NCI-H524 (cell line): ENCODE measurements around the gene PTCRA.
A peak's percentile ranks its signal among the peaks of the same experiment; 100 is the strongest.

Source experiments
- DNase-seq, 2 experiments: peaks; one replicate each; lab custom pipeline; 2025; lab: John Stamatoyannopoulos, UW

PTCRA gene

DNA sequence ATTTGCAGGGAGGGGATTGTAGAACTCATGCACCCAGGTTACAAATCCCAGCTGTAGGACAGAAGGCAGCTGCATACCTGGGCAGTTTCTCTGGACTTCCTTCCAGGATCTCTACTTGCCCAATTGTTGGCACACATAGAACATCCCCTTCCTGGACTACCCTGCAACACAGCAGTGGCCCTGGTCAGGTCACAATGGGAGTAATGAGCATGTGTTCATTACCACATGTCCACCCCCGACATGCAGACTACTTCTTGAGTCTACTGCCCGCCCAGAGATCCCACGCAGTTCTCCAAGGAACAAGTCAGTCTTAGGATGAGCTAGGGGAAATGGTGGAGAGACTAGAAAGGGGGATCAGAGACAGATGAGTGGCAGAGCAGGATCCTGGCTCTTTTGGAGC, 58.1 kb downstream of the PTCRA start:
- no peak for DNase-seq

DNA sequence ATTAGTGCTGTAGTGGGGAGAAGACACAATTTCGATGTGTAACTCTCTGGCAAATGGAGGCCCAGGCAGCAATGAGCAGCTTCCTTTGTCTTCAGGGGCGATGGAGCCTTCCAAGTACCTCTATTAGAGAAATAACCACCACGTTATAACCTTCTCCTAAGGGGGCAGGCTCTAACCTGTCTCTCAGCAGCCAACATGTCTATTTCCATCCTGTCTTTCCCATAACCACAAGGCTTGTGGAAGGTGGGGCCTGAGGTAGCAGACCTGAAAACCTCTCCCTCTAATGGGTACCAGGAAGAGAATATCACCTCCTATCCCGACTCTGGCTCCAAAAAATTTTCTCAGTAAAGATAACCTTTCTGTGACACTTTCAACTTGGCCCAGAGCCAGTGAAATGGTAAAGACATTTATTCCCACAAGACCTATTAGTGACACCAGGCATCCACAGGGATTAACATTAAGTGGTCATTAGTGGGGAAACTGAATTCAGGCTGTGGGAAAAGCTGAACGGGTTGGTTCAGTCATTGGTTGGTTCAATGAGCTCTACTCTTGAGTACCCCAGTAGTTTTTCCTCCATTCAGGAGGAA, 59.2 kb downstream of the PTCRA start:
- peak in 1 of 2 experiments; percentile 56 for DNase-seq
